Activated T-cell treated with anti-CD3 and anti-CD28 coated beads for 1 hour (primary cell): Measurements from ENCODE around the gene CLTCL1.
"Not testable (repeated sequence)": the region's sequence is repeated elsewhere in the genome, so short reads cannot be mapped to it uniquely, and the experiment has no call there.

Source experiments
- DNase-seq: peaks from one replicate; pipeline ENCODE4 v3.0.0-alpha.2; 2020; ENCODE audit warnings: low read depth

Gene CLTCL1

DNA sequence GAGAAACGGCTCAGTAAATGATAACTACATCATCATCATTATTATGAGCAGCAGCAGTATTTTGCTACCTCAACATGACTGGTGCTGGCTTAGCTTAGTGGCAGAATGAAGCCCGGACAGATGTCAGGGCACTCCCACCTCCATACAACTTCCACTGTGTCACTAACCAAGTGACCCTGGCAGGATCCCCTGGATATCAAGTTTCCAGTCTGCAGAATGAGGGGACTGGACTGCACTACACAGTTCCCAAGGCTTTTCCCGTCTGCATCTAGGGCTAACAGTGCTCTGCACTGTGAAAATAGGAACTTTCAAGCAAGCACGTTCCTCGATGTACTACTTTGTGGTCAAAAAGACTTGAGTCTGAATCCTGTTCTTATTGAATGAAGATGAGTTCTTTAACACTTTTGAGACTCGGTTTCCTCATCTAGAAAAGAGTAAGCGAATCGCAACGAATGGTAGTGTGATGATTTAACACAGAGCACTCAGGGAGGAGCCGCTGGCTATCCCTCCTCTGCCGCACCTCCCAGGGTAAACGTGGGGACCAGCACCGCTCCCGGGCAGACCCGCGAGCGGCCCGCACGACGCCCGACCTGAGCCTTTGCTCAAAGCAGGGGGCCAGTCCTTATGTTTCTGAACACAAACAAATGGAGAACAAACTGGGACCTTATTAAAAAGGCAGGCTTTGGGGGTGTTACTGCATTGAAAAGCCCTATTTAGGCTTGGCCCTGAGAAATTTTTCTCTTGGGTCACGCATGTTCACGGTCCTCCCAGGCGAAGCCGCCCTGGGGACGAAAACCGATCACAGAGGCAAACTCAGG is 910 bp downstream of the CLTCL1 start:
- DNase-seq: no peak

DNA sequence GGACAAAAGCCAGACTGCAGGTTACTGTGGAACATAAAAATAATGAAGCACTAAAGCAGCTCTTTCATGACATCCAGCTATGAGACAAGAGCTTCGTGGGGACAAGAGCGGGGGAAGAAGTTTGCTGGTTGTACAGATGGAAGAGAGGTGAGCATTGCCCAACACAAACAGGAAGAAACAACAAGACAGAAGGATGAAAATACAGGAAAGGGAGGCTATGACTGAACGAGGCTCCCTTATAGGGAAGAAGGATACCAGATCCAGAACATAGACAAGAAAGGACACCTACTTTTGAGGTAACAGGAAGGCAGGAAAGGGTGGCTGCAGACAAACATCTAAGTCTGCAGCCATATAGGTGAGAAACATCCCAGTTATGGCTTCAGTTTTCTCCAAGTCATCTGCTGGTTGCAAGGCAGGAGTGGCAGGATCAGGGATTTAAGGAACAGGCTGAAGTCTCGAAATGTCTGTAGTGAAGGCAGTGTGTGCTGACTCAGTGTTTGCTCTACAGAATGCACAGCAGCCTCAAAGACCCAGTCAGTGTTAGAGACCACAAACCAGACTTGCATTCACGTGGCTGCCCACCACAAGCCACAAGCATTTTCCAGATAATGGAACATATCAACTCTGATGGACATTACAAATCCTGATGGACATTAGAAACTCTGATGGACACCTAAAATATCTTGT is 1.9 kb downstream of the CLTCL1 start:
- DNase-seq: no peak

DNA sequence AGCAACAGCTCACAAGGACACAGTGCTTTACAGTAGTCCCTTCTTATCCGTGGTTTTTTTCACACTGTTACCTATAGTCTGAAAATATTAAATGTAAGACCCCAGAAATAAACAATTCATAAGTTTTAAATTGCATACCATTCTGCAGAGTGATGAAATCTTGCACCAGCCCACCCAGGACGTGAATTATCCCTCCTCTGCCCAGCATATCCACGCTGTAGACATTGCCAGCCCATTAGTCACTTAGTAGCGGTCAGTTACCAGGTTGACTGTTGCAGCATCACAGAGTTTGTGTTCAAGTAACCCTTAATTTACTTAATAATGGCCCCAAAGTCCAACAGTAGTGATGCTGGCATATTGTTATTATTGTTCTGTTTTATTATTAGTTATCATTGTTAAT is 3.6 kb downstream of the CLTCL1 start:
- no peak for DNase-seq

DNA sequence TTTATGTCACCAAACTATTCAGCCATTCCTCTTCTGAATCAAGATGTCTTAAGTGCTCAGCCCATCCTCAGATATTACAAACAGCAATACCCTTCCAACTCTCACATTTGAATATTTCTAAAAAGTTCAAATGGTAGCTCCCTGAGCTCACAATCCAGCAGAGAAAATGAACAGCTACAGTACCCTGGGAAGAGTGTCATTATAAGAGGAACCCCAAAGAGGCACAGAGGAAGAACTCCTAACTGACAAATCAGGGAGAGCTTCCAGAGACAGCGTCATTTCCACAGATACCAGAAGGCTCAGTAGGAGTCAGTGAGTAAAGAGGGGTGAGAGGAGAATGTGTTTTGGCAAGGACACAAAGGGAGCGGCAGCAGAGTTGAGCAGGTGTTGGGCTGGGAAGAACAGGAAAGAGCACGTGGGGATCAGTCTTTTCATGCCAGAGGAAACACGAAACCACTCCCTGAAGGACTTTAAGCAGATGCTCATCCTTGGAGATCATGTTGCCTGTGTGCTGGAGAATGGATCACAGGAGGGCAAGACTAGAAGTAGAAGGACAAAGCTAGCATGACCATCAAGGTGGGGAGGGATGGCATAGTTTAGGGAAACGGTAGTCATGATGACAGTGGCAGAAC is 4.3 kb downstream of the CLTCL1 start:
- no peak for DNase-seq

DNA sequence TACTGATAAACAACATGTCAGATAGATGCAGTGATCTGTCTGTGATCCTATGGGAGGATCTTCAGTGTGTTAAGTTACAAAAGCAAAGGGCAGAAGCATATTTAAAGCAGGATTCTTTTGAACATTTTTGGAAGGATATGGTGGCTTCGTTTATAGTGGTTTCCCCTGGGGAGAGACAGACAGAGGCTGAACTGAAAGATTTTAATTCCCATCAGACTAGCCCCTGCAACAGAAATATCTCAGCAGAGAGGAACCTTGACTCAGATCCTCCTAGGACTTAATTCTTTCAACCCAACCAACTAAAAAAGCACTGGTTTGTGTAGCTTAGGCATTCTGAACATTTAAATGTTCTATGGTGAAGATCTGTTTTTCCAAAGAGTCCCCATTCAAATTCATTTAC is 5.7 kb downstream of the CLTCL1 start:
- no peak for DNase-seq

DNA sequence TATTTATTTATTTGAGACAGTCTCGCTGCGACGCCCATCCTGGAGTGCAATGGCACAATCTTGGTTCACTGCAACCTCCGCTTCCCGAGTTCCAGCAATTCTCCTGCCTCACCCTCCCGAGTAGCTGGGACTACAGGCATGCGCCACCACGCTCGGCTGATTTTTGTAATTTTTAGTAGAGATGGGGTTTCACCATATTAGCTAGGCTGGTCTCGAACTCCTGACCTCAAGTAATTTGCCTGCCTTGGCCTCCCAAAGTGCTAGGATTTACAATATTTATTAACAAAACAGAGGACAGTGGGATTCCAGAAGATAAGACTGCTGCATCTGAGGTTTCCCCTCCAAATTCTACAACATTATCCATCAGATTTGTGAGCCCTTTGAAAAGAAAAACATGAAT is 12.4 kb downstream of the CLTCL1 start:
- not testable (repeated sequence) for DNase-seq

DNA sequence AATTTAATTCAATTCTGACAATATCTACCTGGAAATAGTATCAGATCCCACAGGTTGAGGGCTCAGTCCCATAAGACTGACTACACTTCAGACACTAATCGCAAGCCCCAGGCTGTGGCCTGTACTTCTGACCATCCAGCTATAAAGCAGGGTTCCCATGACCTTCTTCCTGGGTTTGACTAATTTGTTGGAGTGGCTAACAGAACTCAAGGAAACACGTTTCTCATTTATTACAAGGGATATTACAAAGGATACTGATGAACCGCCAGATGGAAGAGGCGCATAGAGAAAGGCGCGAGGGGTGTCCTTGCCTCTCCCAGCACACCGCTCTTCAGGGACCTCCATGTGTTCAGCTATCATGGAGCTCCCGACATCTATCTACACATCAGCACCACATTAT is 13.7 kb downstream of the CLTCL1 start:
- no peak for DNase-seq

DNA sequence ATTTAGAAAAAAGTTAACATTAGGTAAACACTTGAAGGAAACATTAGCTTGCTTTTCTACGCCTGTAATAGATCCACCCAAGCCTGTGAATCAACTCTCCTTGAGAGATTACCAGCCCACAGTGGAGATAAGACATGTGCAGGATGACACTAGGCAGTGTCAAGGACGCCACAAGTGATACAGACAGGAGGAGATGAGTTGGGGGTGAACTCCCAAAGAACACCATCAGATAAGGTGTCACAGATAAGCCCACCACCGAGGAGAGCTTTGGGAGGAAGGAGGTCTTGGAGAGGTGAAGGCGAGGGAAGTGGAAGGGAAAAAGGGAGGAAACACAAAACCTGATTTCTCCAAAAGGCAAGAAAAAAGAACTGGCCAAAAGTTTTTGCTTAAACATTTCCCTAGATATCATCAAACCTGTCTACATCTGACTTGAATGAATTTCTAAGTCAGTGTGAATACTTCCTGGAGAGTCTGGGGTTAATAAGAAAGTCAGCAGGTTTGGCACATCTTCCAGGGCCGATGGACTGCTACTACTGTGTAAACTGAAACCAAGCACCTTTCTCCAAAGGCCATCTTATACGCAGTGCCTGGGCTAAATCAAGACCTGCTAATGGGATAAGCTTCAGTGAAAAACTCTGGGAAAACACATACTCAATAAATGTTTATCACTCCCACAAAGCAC is 15.5 kb downstream of the CLTCL1 start:
- DNase-seq: no peak

DNA sequence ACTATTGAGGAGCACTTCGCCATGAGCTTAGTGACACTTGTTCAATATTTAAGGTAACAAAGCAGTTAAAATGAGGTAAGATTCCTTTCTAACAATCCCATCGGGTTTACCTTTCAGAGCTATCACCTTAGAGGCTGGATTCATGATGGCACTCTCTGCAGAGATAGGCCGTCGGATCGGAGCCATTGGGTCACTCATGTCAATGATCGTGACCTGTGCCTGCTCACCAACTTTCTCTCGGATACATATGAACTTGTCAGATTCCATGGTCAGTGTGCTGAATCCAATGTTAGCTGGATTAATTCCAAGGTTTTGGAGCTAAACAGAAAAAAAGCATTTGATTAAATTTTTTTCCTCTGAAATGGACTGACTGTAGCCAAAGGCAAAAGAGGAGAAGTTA is 16.0 kb downstream of the CLTCL1 start:
- DNase-seq: no peak

DNA sequence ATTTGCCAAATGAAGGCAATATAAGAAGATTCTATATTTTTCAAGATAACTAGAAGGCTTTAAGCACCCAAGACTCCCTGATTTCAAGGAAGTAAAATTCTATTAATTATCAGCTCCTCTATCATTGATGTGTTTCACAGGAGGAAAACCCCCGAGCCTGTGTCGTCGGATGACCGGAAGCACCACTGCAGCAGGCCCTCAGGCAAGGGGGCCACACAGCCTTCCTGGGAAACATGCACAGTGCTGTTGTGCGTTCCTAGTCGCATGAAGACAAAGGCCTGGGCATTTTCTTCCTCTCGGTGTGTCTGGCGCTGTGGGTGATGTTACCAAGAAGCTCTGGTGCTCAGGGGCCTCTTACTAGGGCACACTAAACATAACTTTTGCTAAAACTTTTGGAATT is 16.4 kb downstream of the CLTCL1 start:
- no peak for DNase-seq

DNA sequence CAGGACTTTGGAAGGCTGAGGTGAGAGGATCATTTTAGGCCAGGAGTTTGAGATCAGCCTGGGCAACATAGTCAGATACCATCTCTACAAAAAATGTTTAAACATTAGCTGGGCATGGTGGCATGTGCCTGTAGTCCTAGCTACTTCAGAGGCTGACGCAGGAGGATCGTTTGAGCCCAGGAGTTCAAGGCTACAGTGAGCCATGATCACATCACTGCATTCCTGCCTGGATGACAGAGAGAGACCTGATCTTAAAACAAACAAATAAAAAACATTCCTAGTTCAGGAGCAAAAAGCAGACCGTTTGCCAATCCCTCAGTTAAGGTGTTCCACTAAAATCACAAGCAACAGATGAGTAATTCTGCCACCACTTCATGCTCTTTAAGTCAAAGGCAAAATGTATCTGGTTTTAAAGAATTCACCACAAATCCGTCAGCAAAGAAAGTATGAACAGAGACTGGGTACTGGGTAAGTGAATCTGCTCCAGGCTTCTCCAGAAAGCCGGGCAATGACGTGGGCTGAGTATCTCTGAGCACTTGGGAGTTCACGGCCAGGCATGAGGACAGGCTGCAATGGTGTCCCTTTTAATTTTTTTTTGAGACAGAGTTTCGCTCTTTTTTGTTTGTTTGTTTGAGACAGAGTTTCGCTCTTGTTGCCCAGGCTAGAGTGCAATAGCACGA is 19.5 kb downstream of the CLTCL1 start:
- DNase-seq: no peak

DNA sequence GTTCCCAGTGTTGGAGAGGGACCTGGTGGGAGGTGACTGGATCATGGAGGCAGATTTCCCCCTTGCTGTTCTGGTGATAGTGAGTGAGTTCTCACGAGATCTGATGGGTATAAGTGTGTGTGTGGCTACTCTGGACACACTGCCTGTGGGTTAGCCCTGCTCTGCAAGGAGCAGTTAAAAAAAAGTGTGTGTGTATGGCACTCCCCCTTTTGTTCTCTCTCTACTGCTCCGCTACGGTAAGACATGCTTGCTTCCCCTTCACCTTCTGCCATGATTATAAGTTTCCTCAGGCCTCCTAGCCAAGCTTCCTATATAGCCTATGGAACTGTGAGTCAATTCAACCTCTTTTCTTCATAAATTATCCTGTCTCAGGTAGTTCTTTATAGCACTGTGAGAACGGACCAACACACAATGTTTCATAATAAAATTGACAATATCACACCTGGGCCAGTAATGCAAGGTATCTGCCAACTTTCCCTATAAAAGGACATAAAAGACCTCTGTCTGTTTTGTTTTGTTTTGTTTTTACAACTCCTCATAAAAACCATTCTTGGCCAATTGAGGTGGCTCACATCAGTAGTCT is 20.2 kb downstream of the CLTCL1 start:
- DNase-seq: no peak

DNA sequence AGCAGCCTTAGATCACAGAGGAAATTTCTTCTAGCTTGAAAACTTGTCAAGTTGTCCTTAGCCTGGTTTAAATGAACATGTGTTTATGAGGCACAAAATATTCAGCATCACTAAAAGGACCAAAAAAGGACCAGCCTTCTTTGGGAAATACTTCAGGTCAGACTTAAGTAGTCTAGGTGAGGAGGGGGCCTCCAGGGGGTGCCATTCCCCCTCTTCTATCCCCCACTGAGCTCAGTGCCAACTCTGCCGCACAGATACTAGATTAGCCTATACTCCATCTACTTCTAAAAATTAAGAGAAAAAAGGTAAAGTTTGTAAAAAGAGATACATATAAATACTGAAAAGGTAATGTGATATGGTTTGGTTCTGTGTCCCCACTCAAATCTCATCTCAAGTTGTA is 20.6 kb downstream of the CLTCL1 start:
- DNase-seq: no peak

DNA sequence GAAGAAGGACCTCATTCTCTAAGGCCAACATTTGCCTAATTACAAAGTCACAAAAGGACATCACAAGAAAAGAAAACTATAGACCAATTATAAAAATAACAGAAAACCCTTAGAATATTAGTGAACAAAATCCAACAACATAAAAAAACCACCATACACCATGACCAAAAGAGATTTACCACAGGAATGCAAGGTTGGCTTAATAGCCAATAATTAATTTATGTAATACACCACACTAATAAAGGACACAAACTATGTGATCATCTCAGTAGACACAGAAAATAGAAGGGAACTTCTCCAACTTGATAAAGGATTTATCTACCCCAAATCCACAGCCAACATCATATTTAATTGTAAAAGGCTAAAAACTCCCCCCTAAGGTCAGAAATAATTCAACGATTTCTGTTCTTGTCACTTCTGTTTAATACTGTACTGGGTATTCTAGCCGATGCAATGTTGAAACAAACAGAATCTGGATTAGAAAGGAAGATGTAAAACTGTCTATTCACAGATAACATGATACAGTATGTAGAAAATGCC is 24.9 kb downstream of the CLTCL1 start:
- no peak for DNase-seq

DNA sequence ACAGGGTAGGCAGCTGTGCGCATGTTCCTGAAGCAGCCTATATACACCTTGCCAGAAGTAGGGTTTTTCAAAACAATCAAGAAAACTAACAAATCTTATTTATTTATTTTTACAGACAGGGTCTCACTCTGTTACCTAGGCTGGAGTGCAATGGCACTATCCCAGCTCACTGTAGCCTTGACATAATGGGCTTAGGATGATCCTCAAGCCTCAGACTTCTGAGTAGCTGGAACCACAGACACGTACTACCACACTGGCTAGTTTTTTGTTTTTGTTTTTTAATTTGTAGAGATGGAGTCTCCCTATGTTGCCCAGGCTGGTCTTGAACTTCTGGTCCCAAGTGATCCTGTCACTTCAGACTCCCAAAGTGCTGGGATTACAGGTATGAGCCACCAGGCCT is 25.7 kb downstream of the CLTCL1 start:
- DNase-seq: no peak

DNA sequence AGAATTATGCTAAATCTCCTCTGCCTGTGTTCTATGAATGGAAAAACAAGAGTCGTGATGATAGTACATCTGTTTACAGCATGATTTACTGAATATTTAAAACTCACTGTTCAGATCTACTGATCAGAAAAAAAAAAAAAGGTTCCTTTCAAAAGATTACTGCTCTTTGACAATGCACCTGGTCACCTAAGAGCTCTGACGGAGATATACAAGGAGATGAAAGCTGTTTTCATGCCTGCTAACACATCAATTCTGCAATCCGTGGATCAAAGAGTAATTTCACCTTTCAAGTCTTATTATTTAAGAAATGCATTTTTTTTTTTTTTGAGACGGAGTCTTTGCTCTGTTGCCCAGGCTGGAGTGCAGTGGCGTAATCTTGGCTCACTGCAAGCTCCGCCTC is 30.7 kb downstream of the CLTCL1 start:
- DNase-seq: no peak

DNA sequence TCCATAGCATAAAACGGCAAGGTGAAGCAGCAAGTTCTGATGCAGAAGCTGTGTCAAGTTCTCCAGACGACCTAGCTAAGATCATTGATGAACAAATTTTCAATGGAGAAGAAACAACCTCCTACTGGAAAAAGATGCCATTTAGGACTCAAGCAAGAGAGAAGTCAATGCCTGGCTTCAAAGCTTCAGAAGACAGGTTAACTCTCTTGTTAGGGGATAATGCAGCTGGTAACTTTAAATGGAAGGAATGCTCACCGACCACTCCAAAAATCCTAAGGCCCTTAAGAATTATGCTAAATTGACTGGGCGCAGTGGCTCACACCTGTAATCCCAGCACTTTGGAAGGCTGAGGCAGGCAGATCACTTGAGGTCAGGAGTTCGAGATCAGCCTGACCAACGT is 31.3 kb downstream of the CLTCL1 start:
- DNase-seq: no peak

DNA sequence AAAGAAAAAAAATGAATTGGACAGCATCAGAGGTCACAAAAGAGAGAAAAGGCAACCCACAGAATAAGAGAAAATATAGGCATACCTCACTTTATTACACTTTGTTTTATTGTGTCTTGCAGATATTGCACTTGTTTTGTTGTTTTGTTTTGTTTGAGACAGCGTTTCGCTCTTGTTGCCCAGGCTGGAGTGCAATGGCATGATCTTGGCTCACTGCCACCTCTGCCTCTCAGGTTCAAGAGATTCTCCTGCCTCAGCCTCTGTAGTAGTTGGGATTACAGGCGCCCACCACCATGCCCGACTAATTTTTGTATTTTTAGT is 32.6 kb downstream of the CLTCL1 start:
- not testable (repeated sequence) for DNase-seq

DNA sequence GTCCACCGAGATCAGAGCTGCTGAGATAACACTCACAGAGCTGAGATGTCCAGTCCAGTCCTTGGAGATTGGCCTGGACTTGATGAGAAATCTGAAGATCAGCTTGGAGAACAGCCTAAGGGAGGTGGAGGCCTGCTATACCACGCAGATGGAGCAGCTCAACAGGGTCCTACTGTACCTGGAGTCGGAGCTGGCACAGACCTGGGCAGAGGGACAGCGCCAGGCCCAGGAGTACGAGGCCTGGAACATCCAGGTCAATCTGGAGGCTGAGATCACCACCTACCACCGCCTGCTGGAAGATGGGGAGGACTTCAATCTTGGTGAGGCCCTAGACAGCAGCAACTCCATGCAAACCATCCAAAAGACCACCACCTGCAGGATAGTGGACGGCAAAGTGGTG is 33.1 kb downstream of the CLTCL1 start:
- DNase-seq: no peak

DNA sequence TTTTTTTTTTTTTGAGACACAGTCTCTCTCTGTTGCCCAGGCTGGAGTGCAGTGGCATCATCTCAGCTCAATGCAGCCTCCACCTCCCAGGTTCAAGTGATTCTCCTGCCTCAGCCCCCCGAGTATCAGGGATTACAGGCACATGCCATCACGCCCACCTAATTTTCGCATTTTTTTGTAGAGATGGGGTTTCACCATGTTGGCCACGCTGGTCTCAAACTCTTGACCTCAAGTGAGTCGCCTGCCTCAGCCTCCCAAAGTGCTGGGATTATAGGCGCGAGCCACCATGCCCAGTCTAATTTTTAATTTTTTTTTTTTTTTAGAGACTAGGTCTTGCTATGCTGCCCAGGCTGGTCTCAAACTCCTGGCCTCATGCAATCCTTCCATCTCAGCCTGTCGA is 35.2 kb downstream of the CLTCL1 start:
- DNase-seq: not testable (repeated sequence)

DNA sequence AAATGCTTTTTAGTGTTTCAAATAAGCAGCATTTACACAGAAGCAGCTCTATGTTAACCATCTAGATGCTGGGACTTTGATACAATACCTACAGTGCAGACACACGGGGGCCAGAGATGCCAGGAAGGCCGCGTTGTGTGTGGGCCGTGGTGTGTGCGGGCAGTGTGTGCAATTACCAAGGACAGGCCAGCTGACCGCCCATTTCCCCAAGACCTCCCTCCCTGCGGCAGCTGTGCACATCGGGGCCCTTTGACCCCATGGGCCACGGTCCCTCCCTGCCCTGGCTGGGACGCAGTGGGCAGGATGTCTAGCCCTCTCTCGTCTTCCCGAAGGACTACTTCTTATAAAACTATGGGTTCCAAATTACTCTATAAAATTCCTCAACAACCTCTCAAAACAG is 38.4 kb downstream of the CLTCL1 start:
- no peak for DNase-seq
